ENCODE data around the gene CPT1A. TPM values are rescaled to one million over a fixed set of nuclear protein-coding genes. Genes with fewer than 3 reads are reported as not detected.

CPT1A gene
- polyA plus RNA-seq, 1 experiment = 29.8 TPM

DNA sequence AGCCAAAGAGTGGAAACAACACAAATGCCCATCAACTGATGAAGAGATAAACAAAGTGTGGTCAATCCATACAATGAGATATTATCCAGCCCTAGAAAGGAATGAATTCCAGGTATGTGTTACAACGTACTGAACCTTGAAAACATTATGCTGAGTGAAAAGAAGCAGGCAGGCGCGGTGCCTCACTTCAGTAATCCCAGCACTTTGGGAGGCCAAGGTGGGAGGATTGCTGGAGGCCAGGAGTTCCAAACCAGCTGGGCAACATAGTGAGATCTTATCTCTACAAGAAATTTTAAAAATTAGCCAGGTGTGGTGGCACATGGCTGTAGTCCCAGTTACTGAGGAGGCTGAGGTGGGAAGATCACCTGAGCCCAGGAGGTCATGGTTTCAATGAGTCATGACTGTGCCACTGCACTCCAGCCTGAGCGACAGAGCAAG, 65.7 kb downstream of the CPT1A start:
- H3K36me3 ChIP-seq (ENCODE audit: control insufficient read depth, insufficient read depth, low read length) = peaks cover 32% of the 10 kb centered on the region
- CTCF ChIA-PET = interaction anchor here (2.0 kb wide), 1 partner anchor 22 kb away, joined by 6 read pairs; no protein-coding TSS in a partner anchor
- no peak overlapping the region for H3K4me3 ChIP-seq (ENCODE audit: low read depth, low read length)

GRCh38 chr11:68774194-68774585, 67.5 kb downstream of the CPT1A start:
- no peaks in the 10 kb centered on the region for H3K27me3 ChIP-seq (ENCODE audit: control insufficient read depth, insufficient read depth, low read length)
- peaks cover 32% of the 10 kb centered on the region for H3K36me3 ChIP-seq (ENCODE audit: control insufficient read depth, insufficient read depth, low read length)
- TF ChIP-seq CTCF (IDR thresholded peaks at IDR 0.05; ENCODE audit: insufficient read depth, low read depth, low read length) = no peak
- POLR2A ChIA-PET = no interaction called here
- H3K4me3 ChIP-seq (ENCODE audit: low read depth, low read length) = no peak overlapping the region
- CTCF ChIA-PET = interaction anchor here (1.1 to 1.3 kb wide), 2 partner anchors 24 to 163 kb away, joined by 3 read pairs; no protein-coding TSS in a partner anchor
- no peak for DNase-seq (ENCODE audit: low read depth)

More for the DNA sequence above, 65.7 kb downstream of the CPT1A start:
- POLR2A ChIA-PET = no interaction called here
- H3K27me3 ChIP-seq (ENCODE audit: control insufficient read depth, insufficient read depth, low read length) = no peaks in the 10 kb centered on the region
- no peak for DNase-seq (ENCODE audit: low read depth)
- no peak for TF ChIP-seq CTCF (IDR thresholded peaks at IDR 0.05; ENCODE audit: insufficient read depth, low read depth, low read length)

GRCh38 chr11:68773521-68774193, 68.1 kb downstream of the CPT1A start:
- DNase-seq (ENCODE audit: low read depth) = no peak
- ChIA-PET CTCF (interaction anchor here (1.1 to 1.2 kb wide), 2 partner anchors 24 to 163 kb away, joined by 3 read pairs; no protein-coding TSS in a partner anchor), POLR2A (no interaction called here)
- TF ChIP-seq CTCF (IDR thresholded peaks at IDR 0.05; ENCODE audit: insufficient read depth, low read depth, low read length) = no peak
- Histone ChIP-seq H3K36me3 (ENCODE audit: control insufficient read depth, insufficient read depth, low read length) (peaks cover 33% of the 10 kb centered on the region), H3K4me3 (ENCODE audit: low read depth, low read length) (no peak overlapping the region), H3K27me3 (ENCODE audit: control insufficient read depth, insufficient read depth, low read length) (no peaks in the 10 kb centered on the region)

- TF ChIP-seq CTCF (IDR thresholded peaks at IDR 0.05; ENCODE audit: insufficient read depth, low read depth, low read length) = no peak
- Histone ChIP-seq H3K27me3 (ENCODE audit: control insufficient read depth, insufficient read depth, low read length) (no peaks in the 10 kb centered on the region), H3K4me3 (ENCODE audit: low read depth, low read length) (no peak overlapping the region), H3K36me3 (ENCODE audit: control insufficient read depth, insufficient read depth, low read length) (peaks cover 35% of the 10 kb centered on the region)
- ChIA-PET POLR2A (no interaction called here), CTCF (interaction anchor here (1.1 to 1.2 kb wide), 2 partner anchors 25 to 162 kb away, joined by 3 read pairs; no protein-coding TSS in a partner anchor)
- no peak for DNase-seq (ENCODE audit: low read depth)
Measured at GRCh38 chr11:68772936-68773335, 68.8 kb downstream of the CPT1A start.

GRCh38 chr11:68770781-68771180, 70.9 kb downstream of the CPT1A start:
- H3K4me3 ChIP-seq (ENCODE audit: low read depth, low read length) = no peak overlapping the region
- TF ChIP-seq CTCF (IDR thresholded peaks at IDR 0.05; ENCODE audit: insufficient read depth, low read depth, low read length) = no peak
- CTCF ChIA-PET = interaction anchor here (0.5 kb wide), 1 partner anchor 48 kb away, joined by 3 read pairs; no protein-coding TSS in a partner anchor
- peaks cover 29% of the 10 kb centered on the region for H3K36me3 ChIP-seq (ENCODE audit: control insufficient read depth, insufficient read depth, low read length)
- H3K27me3 ChIP-seq (ENCODE audit: control insufficient read depth, insufficient read depth, low read length) = no peaks in the 10 kb centered on the region
- POLR2A ChIA-PET = interaction anchor here (0.8 kb wide), 1 partner anchor 170 kb away, joined by 3 read pairs; no protein-coding TSS in a partner anchor
- no peak for DNase-seq (ENCODE audit: low read depth)
